GM12801 (cell line): ENCODE results near the gene CAMK1D.

Experiments used
- CTCF ChIP-seq: IDR thresholded peaks from one replicate; pipeline ENCODE4 v1.5.1; 2011; ENCODE audit warnings: control low read depth; ENCODE audit not compliant: insufficient read length; ENCODE audit errors: extremely low read depth

Gene CAMK1D

GRCh38 chr10:12807096-12807755 lies 457.9 kb downstream of the CAMK1D start:
- TF ChIP-seq CTCF = no peak

- no peak for TF ChIP-seq CTCF
Measured at GRCh38 chr10:12808014-12808613, 458.8 kb downstream of the CAMK1D start.

GRCh38 chr10:12811826-12812225 lies 462.5 kb downstream of the CAMK1D start:
- no peak for TF ChIP-seq CTCF

- no peak for TF ChIP-seq CTCF
Measured at GRCh38 chr10:12812571-12812970, 463.2 kb downstream of the CAMK1D start.

GRCh38 chr10:12814166-12814565 lies 464.8 kb downstream of the CAMK1D start:
- no peak for TF ChIP-seq CTCF

GRCh38 chr10:12819071-12819470 lies 469.7 kb downstream of the CAMK1D start:
- TF ChIP-seq CTCF = no peak

GRCh38 chr10:12819656-12820055 lies 470.3 kb downstream of the CAMK1D start:
- TF ChIP-seq CTCF = no peak
